ENCODE data around the gene MAN2A2.
A peak's percentile ranks its signal among the peaks of the same experiment; 100 is the strongest.

The MAN2A2 gene

DNA sequence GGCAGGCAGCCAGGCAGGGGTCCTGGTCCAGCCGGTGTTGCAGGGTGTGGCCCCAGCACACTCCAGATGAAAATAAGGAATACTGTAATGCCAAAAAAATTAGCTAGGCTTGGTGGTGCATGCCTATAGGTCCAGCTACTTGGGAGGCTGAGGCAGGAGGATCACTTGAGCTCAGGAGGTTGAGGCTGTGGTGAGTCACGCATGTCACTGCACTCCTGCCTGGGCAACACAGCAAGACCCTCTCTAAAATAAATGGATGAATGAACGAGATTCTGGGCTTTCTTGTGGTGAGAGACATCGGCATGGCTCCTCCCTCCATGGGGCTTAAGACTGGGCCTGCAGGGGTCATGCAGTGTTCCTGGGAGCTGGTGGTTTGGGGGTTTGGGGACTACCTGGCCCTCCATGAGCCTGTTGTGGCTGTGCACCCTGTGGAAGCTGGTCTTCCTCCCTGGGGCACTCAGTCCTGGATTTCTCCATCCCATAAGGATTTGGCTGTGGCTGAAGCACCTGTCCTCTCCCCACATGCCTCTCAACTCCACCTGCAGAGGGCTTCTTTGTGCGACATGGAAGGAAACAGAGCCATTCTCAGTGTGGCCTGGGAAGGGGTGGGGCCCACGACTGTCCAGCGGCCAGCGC is 44.0 kb downstream of the MAN2A2 start:
- no peak for DNase-seq (ENCODE audit: low read depth)

GRCh38 chr15:90947577-90948357 is 44.7 kb downstream of the MAN2A2 start:
- no peak for DNase-seq (ENCODE audit: low read depth)

DNA sequence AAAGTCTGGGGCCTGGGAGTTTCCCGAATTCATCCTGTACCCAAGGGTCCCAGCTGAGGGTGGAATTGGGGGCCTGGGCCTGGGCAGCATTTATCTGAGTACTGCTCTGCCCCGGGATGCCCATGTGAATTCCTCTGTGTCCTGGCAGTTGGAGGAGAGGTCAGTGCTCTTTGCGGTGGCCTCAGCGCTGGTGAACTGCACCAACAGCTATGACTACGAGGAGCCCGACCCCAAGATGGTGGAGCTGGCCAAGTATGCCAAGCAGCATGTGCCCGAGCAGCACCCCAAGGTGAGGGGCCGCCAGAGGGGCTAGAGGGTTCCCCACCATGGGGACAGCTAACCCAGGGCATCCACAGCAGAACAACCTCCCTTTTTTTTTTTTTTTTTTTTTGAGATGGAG is 45.4 kb downstream of the MAN2A2 start:
- DNase-seq (ENCODE audit: low read depth), result no peak

DNA sequence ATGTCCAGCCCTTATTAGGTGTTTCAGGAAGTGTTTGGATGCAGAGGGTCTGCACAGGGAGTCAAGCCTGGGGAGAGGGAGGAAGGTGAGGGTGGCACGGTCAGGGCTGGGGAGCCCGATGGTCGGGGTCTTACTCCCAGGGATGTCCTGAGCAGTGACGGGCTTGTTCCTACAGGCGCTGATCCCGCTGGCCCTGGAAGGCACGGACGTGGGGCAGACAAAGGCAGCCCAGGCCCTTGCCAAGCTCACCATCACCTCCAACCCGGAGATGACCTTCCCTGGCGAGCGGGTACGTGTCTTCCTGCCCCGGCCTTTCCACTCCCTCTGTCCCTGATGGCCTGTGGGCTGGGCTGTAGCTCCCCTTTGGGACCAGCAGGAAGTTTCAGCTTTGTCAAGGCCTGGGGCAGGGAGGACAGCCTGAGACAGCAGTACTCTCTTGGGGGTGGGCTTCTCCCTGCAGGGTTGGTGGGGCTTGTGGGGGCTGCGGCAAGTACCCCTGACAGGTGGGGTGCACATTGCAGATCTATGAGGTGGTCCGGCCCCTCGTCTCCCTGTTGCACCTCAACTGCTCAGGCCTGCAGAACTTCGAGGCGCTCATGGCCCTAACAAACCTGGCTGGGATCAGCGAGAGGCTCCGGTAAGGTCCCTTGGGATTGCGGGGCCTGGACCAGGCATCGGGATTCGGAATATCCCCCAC is 47.0 kb downstream of the MAN2A2 start:
- DNase-seq (ENCODE audit: low read depth), result no peak

DNA sequence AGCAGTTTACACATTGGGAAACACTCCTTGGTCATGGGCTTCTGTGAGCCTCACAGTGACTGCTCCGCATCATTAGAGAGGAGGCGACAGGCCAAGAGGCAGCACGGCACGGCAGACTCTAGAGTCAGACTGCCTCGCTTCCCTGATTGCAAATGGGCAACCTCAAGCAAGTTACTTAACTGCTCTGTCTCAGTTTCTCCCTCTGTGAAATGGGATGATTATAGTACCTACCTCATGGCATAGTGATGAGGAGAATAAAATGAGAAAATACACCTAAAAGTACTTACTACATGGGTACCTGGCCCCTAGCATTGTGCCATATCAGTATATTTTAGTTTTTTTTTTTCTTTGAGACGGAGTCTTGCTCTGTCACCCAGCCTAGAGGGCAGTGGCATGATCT is 47.6 kb downstream of the MAN2A2 start:
- no peak for DNase-seq (ENCODE audit: low read depth)

DNA sequence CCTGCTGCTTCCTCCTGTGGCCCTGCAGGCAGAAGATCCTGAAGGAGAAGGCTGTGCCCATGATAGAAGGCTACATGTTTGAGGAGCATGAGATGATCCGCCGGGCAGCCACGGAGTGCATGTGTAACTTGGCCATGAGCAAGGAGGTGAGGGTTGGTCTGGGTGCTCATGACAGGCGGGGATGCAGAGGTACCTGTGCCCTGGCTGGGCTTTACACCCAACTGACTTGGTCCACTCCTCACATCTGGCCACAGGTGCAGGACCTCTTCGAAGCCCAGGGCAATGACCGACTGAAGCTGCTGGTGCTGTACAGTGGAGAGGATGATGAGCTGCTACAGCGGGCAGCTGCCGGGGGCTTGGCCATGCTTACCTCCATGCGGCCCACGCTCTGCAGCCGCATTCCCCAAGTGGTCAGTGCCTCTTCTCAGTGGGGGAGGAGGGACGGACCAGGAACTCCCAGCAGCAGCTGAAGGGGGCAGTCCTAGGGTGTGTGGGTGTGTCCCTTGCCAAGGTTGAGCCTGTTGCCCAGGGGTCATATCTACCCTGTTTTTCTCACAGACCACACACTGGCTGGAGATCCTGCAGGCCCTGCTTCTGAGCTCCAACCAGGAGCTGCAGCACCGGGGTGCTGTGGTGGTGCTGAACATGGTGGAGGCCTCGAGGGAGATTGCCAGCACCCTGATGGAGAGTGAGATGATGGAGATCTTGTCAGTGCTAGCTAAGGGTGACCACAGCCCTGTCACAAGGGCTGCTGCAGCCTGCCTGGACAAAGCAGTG is 50.0 kb downstream of the MAN2A2 start:
- no peak for DNase-seq (ENCODE audit: low read depth)

DNA sequence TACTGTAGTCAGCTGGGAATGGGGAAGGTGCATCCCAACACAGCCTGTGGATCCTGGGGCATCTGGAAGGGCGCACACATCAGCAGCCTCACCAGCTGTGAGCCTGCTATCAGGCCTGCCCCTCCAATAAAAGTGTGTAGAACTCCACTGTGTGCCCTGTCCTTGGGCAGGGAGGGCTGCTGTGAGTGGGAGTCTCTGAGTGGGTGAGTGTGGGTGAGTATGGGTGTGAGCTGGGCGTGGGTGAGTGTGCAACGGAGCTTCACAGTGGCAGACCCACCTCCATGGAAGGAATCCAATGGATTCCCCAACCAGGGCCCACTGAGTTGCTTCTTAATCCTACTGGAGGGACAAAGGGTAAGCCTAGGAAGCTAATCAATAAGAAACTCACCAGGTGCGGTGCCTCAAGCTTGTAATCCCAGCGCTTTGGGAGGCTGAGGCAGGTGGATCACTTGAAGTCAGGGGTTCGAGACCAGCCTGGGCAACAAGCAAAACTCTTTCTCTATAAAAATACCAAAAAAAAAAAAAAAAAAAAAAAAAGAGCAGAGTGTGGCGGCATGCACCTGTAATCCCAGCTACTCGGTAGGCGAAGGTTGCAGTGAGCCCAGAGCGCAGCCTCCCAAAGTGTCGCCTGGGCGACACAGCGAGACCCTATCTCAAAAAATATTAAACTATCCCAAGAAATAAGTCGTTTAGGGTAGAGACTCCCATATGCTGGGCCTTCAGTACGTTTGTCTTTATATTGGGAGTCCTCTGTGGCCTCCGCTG is 51.0 kb downstream of the MAN2A2 start:
- DNase-seq (ENCODE audit: low read depth), result no peak

- DNase-seq (ENCODE audit: low read depth), result peak; percentile 78
These were observed 51.9 kb downstream of the MAN2A2 start, which contains the start of gene RCCD1 for GRCh38 chr15:90954712-90955623. Gene RCCD1, plus strand, starts transcription at chr15:90954884. Its CDS starts 1,851 bp downstream, at chr15:90956735.

- no peak for DNase-seq (ENCODE audit: low read depth)
These were observed 52.6 kb downstream of the MAN2A2 start for GRCh38 chr15:90955624-90956273.

- no peak for DNase-seq (ENCODE audit: low read depth)
These were observed 53.4 kb downstream of the MAN2A2 start for GRCh38 chr15:90956274-90957030.

DNA sequence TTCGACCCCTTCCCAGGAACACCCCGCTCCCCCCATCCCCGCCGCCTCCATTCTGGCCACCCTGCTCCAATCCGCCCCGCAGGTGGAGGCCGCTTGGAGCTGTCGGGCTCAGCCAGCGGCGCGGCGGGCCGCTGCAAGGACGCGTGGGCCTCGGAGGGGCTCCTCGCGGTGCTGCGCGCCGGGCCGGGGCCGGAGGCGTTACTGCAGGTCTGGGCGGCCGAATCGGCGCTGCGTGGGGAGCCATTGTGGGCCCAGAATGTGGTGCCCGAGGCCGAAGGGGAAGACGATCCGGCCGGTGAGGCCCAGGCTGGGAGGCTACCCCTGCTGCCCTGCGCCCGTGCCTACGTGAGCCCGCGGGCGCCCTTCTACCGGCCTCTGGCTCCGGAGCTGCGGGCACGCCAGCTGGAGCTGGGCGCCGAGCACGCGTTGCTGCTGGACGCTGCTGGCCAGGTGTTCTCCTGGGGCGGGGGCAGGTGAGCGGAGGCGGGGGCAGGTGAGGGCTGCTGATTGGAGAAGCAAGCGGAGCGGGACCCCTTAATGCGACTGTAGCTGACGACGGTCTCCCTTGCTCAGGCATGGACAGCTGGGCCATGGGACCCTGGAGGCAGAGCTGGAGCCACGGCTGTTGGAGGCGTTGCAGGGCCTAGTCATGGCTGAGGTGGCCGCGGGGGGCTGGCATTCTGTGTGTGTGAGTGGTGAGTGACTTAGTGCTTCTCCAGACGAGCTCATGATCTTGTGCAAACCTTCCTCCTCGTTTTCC is 54.1 kb downstream of the MAN2A2 start:
- no peak for DNase-seq (ENCODE audit: low read depth)

DNA sequence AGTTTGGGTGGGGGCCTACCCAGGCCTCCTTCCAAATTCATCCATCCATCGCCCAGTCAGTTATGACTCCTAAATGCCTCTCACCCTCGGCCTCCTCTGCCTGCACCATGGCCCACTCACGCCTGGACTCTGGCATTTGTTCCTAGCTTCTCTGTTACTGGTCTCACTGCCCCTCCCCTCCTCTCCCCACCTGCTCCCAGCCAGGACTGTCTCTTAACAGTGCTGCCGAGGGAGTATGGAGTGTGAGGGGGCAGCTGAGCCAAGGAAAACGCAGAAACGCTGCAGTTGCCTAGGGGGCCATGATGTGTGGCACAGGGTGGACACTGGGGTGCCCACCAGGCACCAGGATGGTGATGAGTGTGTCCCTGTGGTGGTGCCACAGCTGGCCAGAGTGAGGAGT is 54.7 kb downstream of the MAN2A2 start:
- DNase-seq (ENCODE audit: low read depth), result no peak

- DNase-seq (ENCODE audit: low read depth), result no peak
These were observed 56.0 kb downstream of the MAN2A2 start for GRCh38 chr15:90959028-90959595.

DNA sequence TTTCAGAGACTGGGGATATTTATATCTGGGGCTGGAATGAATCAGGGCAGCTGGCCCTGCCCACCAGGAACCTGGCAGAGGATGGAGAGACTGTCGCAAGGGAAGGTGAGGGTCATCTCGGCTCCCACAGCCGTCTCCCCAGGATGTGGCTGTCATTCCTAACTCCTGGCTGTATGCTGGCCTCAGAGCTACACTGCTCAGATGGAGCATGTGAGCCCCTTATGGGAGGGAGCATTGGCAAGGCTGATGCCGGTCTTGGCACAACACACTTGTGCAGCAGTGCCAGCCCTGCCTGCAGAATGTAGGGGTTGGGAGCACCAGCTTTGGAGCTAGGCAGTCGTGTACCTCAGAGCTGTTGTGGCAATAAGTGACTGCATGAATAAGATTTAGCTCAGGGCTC is 56.8 kb downstream of the MAN2A2 start:
- no peak for DNase-seq (ENCODE audit: low read depth)

GRCh38 chr15:90960298-90961091 is 57.4 kb downstream of the MAN2A2 start:
- DNase-seq (ENCODE audit: low read depth), result no peak

- no peak for DNase-seq (ENCODE audit: low read depth)
These were observed 58.9 kb downstream of the MAN2A2 start for GRCh38 chr15:90962021-90962420.

DNA sequence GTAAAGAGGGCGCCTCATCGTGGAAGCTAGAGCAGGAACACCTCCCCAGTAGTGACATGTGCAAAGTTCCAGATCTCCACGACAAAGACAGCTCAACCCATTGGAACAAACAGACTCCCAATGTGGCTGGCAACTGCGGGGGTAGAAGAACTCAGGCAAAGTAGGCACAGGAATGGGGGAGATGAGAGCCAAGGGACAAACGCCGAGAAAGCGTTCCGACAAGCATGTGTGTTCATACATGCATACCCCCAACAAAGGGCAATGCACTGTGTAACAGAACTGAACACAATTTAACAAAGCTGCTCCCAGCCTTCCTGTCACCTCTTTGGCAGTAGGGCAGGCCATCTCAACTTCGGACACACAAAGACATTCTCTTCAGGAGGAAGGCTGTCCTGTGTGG is 63.2 kb downstream of the MAN2A2 start:
- no peak for DNase-seq (ENCODE audit: low read depth)

Measured in HS-5 (cell line).